ENCODE data around the gene FBXO31. TPM values are rescaled to one million over a fixed set of nuclear protein-coding genes. Genes with fewer than 3 reads are reported as not detected.
A peak's percentile ranks its signal among the peaks of the same experiment; 100 is the strongest.

FBXO31 gene
- total and polyA plus RNA-seq, 9 of the 15 experiments (the other 6 are each of a cell fraction or from before 2014, with no cell fraction given) = 0.18 to 33.3 (median 10.9) TPM

DNA sequence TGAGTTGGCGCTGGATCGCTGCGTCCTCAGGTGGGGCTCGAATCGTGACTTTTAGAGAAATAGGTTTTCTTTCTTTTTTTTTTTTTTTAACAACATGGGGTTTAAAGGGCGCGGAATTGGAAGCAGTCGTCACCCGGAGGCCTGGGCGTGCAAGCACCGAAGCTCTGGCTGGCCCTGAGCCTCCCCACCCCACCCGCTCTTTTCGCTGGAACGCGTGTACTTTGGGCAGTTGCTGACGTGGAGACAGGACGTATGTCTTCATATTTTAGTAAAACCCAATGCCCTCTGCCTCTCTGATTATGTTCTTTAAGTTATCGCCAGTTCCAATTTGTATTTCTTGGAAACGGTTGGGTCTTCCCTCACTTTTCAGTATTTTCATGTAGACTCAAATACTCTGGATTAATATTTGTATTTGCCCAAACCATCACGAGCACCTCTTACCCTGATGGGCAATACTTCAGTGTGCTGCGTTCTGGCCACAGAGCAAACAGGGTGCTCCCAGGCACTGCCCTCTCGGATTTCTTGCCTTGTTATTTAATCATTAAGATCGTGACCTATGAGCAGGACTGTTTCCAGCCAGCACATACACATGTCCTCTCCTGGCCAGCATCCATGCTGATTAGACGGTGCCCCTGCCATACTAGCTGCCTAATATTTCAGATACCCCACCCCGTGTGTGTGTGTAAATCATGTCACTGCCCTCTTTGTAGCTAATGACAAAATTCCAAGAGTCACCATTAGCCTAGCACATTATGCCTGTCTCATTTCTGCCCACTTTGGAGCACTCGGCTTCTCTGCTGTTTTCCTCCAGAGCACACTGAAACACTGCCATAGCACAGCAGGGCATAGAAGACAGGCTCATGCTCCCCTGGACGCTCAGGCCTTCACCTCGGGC is 65.6 kb downstream of the FBXO31 start (continued):
- TF ChIP-seq PRPF4 (IDR thresholded peaks at IDR 0.05; ENCODE audit: insufficient read depth, low read depth, low read length, poor library complexity, severe bottlenecking) (no peak), NONO (IDR thresholded peaks at IDR 0.05; ENCODE audit: low read depth in 2 of 2, low read length in 1 of 2) (no peak), GATA2 (CRISPR knock-in tag; IDR thresholded peaks at IDR 0.05) (no peak), HDAC2 (IDR thresholded peaks at IDR 0.05) (0 out of 2 replicates have a peak, but pooled peaks have one; percentile 1), ZNF707 (CRISPR knock-in tag; conservative IDR thresholded peaks at IDR 0.05) (no peak), ZZZ3 (IDR thresholded peaks at IDR 0.05) (0 out of 2 replicates have a peak, but pooled peaks have one; percentile 5), ZNF23 (CRISPR knock-in tag; IDR thresholded peaks at IDR 0.05) (no peak), SMARCA4 (IDR thresholded peaks at IDR 0.05) (peak; percentile 13; the same call in 1 of the 2 replicates), ZNF384 (IDR thresholded peaks at IDR 0.05; ENCODE audit: low read depth, low read length) (no peak), ZNF324 (CRISPR knock-in tag; IDR thresholded peaks at IDR 0.05) (no peak), FOXJ2 (tag; IDR thresholded peaks at IDR 0.05) (no peak), ARID2 (IDR thresholded peaks at IDR 0.05) (0 out of 2 replicates have a peak, but pooled peaks have one; percentile 4), ZNF184 (CRISPR knock-in tag; IDR thresholded peaks at IDR 0.05) (no peak), SP1 (CRISPR knock-in tag; IDR thresholded peaks at IDR 0.05) (peak; percentile 62), HMG20B (CRISPR knock-in tag; IDR thresholded peaks at IDR 0.05) (no peak)
- TF ChIP-seq, protein P1, sequence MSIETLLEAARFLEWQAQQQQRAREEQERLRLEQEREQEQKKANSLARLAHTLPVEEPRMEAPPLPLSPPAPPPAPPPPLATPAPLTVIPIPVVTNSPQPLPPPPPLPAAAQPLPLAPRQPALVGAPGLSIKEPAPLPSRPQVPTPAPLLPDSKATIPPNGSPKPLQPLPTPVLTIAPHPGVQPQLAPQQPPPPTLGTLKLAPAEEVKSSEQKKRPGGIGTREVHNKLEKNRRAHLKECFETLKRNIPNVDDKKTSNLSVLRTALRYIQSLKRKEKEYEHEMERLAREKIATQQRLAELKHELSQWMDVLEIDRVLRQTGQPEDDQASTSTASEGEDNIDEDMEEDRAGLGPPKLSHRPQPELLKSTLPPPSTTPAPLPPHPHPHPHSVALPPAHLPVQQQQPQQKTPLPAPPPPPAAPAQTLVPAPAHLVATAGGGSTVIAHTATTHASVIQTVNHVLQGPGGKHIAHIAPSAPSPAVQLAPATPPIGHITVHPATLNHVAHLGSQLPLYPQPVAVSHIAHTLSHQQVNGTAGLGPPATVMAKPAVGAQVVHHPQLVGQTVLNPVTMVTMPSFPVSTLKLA (conservative IDR thresholded peaks at IDR 0.05) = no peak
- TF ChIP-seq, protein P2, sequence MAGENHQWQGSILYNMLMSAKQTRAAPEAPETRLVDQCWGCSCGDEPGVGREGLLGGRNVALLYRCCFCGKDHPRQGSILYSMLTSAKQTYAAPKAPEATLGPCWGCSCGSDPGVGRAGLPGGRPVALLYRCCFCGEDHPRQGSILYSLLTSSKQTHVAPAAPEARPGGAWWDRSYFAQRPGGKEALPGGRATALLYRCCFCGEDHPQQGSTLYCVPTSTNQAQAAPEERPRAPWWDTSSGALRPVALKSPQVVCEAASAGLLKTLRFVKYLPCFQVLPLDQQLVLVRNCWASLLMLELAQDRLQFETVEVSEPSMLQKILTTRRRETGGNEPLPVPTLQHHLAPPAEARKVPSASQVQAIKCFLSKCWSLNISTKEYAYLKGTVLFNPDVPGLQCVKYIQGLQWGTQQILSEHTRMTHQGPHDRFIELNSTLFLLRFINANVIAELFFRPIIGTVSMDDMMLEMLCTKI (IDR thresholded peaks at IDR 0.05; ENCODE audit: partially characterized antibody) = no peak
- TF ChIP-seq, protein P3, sequence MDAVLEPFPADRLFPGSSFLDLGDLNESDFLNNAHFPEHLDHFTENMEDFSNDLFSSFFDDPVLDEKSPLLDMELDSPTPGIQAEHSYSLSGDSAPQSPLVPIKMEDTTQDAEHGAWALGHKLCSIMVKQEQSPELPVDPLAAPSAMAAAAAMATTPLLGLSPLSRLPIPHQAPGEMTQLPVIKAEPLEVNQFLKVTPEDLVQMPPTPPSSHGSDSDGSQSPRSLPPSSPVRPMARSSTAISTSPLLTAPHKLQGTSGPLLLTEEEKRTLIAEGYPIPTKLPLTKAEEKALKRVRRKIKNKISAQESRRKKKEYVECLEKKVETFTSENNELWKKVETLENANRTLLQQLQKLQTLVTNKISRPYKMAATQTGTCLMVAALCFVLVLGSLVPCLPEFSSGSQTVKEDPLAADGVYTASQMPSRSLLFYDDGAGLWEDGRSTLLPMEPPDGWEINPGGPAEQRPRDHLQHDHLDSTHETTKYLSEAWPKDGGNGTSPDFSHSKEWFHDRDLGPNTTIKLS (IDR thresholded peaks at IDR 0.05; ENCODE audit: borderline replicate concordance, low read depth) = peak; percentile 86; the same call in 1 of the 2 replicates
- TF ChIP-seq, protein P4, sequence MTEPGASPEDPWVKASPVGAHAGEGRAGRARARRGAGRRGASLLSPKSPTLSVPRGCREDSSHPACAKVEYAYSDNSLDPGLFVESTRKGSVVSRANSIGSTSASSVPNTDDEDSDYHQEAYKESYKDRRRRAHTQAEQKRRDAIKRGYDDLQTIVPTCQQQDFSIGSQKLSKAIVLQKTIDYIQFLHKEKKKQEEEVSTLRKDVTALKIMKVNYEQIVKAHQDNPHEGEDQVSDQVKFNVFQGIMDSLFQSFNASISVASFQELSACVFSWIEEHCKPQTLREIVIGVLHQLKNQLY (CRISPR knock-in tag; conservative IDR thresholded peaks at IDR 0.05) = no peak
- TF ChIP-seq, protein P5, sequence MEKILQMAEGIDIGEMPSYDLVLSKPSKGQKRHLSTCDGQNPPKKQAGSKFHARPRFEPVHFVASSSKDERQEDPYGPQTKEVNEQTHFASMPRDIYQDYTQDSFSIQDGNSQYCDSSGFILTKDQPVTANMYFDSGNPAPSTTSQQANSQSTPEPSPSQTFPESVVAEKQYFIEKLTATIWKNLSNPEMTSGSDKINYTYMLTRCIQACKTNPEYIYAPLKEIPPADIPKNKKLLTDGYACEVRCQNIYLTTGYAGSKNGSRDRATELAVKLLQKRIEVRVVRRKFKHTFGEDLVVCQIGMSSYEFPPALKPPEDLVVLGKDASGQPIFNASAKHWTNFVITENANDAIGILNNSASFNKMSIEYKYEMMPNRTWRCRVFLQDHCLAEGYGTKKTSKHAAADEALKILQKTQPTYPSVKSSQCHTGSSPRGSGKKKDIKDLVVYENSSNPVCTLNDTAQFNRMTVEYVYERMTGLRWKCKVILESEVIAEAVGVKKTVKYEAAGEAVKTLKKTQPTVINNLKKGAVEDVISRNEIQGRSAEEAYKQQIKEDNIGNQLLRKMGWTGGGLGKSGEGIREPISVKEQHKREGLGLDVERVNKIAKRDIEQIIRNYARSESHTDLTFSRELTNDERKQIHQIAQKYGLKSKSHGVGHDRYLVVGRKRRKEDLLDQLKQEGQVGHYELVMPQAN (IDR thresholded peaks at IDR 0.05; ENCODE audit: borderline replicate concordance) = peak; percentile 64; the same call in 1 of the 2 replicates

Data from K562 (cell line).